IPS-18c (cell line): ENCODE data around the gene CMSS1.
"Not testable (repeated sequence)": the region's sequence is repeated elsewhere in the genome, so short reads cannot be mapped to it uniquely, and the experiment has no call there.

ENCODE experiments used
- H3K4me3 ChIP-seq: 2 replicates; pipeline ENCODE4 v1.7.0; 2013; ENCODE audit warnings: low read depth, mild to moderate bottlenecking, low read length, moderate library complexity; ENCODE audit not compliant: insufficient read depth
- H3K9me3 ChIP-seq: one replicate; pipeline ENCODE4 v1.6.1; 2013; ENCODE audit warnings: mild to moderate bottlenecking, low read length, moderate library complexity; ENCODE audit not compliant: control insufficient read depth, insufficient read depth

The CMSS1 gene

GRCh38 chr3:100048248-100048647 is 230.6 kb downstream of the CMSS1 start:
- Histone ChIP-seq H3K4me3 (no peak overlapping the region), H3K9me3 (no peaks in the 10 kb centered on the region)

GRCh38 chr3:100051513-100051912 is 233.9 kb downstream of the CMSS1 start:
- not testable (repeated sequence) for H3K4me3 ChIP-seq, H3K9me3 ChIP-seq

GRCh38 chr3:100053951-100054620 is 236.4 kb downstream of the CMSS1 start:
- no peaks in the 10 kb centered on the region for H3K9me3 ChIP-seq
- no peak overlapping the region for H3K4me3 ChIP-seq

- no peak overlapping the region for H3K4me3 ChIP-seq
- no peaks in the 10 kb centered on the region for H3K9me3 ChIP-seq
Observed at GRCh38 chr3:100057716-100058575, 240.3 kb downstream of the CMSS1 start.

- Histone ChIP-seq H3K4me3 (no peak overlapping the region), H3K9me3 (no peaks in the 10 kb centered on the region)
Observed at GRCh38 chr3:100059472-100059871, 241.8 kb downstream of the CMSS1 start.

GRCh38 chr3:100060685-100061484 is 243.2 kb downstream of the CMSS1 start:
- no peak overlapping the region for H3K4me3 ChIP-seq
- no peaks in the 10 kb centered on the region for H3K9me3 ChIP-seq

- no peaks in the 10 kb centered on the region for H3K9me3 ChIP-seq
Observed at GRCh38 chr3:100062665-100063064, 245.0 kb downstream of the CMSS1 start.

GRCh38 chr3:100063929-100064461 is 246.3 kb downstream of the CMSS1 start:
- H3K4me3 ChIP-seq, result no peak overlapping the region
- H3K9me3 ChIP-seq, result no peaks in the 10 kb centered on the region

More at GRCh38 chr3:100062665-100063064, 245.0 kb downstream of the CMSS1 start:
- H3K4me3 ChIP-seq, result no peak overlapping the region

- H3K9me3 ChIP-seq, result no peaks in the 10 kb centered on the region
Observed at GRCh38 chr3:100067589-100067988, 249.9 kb downstream of the CMSS1 start.

GRCh38 chr3:100068826-100069225 is 251.2 kb downstream of the CMSS1 start:
- no peaks in the 10 kb centered on the region for H3K9me3 ChIP-seq
- no peak overlapping the region for H3K4me3 ChIP-seq

More at GRCh38 chr3:100067589-100067988, 249.9 kb downstream of the CMSS1 start:
- no peak overlapping the region for H3K4me3 ChIP-seq

- no peaks in the 10 kb centered on the region for H3K9me3 ChIP-seq
- H3K4me3 ChIP-seq, result no peak overlapping the region
Observed at GRCh38 chr3:100069472-100069871, 251.8 kb downstream of the CMSS1 start.

- H3K9me3 ChIP-seq, result no peaks in the 10 kb centered on the region
- H3K4me3 ChIP-seq, result no peak overlapping the region
Observed at GRCh38 chr3:100072326-100073048, 254.8 kb downstream of the CMSS1 start.

- H3K4me3 ChIP-seq, result no peak overlapping the region
- no peaks in the 10 kb centered on the region for H3K9me3 ChIP-seq
Observed at GRCh38 chr3:100073049-100073713, 255.5 kb downstream of the CMSS1 start.

GRCh38 chr3:100073714-100074307 is 256.1 kb downstream of the CMSS1 start:
- H3K4me3 ChIP-seq, result no peak overlapping the region
- H3K9me3 ChIP-seq, result no peaks in the 10 kb centered on the region

GRCh38 chr3:100075196-100075595 is 257.5 kb downstream of the CMSS1 start:
- no peak overlapping the region for H3K4me3 ChIP-seq
- no peaks in the 10 kb centered on the region for H3K9me3 ChIP-seq
